ENCODE measurements around the gene DCBLD2.

The DCBLD2 gene, protein sequence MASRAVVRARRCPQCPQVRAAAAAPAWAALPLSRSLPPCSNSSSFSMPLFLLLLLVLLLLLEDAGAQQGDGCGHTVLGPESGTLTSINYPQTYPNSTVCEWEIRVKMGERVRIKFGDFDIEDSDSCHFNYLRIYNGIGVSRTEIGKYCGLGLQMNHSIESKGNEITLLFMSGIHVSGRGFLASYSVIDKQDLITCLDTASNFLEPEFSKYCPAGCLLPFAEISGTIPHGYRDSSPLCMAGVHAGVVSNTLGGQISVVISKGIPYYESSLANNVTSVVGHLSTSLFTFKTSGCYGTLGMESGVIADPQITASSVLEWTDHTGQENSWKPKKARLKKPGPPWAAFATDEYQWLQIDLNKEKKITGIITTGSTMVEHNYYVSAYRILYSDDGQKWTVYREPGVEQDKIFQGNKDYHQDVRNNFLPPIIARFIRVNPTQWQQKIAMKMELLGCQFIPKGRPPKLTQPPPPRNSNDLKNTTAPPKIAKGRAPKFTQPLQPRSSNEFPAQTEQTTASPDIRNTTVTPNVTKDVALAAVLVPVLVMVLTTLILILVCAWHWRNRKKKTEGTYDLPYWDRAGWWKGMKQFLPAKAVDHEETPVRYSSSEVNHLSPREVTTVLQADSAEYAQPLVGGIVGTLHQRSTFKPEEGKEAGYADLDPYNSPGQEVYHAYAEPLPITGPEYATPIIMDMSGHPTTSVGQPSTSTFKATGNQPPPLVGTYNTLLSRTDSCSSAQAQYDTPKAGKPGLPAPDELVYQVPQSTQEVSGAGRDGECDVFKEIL

DNA sequence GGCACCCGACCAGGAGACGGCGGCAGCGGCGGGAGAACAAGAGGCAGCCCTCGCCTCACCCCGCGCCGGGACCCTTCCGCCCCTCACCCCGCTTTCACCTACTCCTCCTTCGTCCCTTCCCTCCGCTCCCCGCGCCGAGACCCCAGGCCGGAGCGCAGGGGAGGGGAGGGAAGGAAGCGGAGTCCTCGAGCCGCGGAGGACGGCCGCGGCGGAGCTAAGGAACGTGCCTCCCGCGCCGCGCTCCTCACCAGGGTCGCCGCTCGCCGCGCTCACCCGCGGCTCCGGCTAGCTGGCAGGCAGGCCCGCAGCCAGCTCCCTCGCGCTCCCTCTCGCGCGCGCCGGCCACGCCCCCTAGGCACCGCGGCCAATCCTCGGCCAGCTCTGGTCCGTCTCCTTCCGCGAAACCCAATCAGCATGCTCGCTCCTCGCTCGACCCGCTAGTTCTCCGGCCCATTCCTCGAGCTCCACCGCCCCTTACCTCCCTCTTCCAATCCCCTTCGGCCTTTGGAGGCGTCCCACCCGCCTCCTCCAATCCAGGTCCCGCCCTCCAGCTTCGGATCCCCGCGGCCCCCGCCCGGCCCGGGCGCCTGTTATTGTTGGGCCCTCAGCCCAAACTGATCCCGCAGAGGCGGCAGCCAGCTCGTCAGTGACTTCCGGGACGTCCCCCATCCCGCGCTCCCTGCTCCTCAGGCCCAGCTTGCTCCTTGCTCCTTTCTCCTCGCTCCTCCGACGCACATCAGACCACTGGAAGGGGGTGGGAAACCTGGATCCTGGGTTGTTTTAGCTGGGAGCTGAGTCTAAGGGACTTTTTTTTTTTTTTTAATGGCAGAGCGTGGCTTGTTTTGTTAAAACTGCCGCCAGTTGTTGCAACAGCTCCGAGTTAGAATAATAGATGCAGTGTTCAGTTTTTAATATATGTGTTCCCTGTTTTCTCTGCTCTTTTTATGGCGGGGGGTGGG lies at the start of gene DCBLD2:
Gene DCBLD2, minus strand, starts transcription at position 304 of the 959 bp plus-strand sequence. CDS start 369 bp downstream, outside the sequence.
- DNase-seq (ENCODE audit: low read depth in 2 of 2): peak; percentile 84 to 88

DNA sequence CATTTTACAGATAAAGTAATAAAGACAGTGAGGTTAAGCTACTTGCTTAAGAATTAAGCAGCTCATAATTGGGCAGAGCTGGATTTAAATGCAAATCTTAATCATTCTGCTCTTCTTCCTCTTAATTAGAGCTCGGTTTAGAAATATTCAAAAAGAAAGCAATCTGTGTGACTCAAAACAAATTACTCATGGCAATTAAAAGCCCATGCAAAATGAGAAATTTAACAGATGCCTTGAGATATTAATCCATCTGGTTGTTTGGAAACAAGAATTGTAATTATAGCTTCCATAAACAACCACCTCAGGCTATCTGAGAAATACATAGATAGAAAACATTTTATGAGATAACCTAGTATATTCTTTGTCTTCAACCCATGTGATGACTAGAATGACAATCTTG lies 44.2 kb upstream of the DCBLD2 start:
- DNase-seq (ENCODE audit: low read depth in 2 of 2): no peak

DNA sequence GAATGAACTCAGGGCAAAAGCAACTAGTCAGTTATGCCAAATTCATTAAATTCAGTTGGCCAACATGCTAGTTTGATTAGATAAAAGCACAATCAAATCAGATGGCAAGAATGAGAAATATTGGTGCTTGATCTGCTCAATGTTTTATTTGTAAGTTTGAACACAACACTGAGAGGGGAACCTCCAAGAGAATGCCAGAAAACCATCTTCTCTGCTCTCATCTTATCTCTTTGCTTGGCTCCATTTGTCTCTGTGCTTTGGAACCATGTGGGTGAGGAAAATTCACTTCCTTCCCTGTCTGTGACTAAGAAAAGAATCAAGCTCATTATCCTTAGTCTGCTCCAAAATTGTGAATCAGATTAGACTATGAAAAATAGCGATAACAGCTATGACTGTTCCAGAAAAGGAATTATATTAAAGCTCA lies 43.6 kb upstream of the DCBLD2 start:
- no peak for DNase-seq (ENCODE audit: low read depth in 2 of 2)

DNA sequence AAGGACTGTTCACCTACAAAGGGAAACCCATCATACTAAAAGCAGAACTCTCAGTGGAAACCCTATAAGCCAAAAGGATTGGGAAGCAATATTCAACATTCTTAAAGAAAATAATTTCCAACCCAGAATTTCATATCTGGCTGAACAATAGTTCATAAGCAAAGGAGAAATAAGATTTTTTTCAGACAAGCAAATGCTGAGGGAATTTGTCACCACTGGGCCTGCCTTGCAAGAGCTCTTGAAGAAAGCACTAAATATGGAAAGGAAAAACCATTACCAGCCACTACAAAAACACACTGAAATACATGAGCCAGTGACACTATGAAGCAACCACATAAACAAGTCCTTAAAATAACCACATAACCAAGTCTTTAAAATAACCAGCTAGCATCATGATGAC lies 28.9 kb upstream of the DCBLD2 start:
- DNase-seq (ENCODE audit: low read depth in 2 of 2): no peak

DNA sequence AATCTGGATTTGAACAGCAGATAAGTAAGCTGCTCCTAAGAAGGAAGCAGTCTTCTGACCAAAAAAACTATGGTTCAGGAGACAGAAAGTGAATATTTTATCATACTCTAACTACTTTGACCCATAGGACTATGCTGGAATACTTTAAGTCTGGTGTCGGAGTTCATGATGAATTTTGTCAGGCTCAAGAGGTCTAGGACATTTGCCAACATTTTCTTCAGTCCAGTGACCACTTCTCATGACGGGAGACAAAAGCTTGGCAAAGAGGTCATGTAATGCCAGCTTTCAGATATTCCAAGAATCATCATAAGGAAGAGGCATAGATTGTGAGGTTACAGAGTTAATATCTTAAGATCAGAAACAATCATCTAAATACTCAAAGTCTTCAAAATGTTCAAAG lies 20.5 kb upstream of the DCBLD2 start:
- DNase-seq (ENCODE audit: low read depth in 2 of 2): no peak

DNA sequence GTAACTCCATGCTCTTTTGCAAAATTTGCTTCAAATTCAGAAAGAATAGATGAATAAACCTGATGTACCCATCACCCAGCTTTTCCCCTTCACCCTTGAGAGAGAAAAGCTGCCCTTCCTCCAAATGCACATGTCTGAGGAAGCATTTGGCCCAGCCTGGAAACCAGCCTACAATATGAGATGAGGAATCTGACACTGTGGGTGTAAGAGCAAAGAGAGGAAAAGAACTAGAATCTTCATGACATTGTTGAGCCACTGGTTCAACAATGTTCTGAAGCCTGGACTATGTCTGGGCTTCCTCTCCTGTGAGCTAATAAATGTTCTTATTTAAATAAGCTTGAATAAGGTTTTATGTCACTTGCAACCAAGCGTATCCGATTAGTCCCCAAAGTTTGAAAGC lies 18.7 kb upstream of the DCBLD2 start:
- no peak for DNase-seq (ENCODE audit: low read depth in 2 of 2)

DNA sequence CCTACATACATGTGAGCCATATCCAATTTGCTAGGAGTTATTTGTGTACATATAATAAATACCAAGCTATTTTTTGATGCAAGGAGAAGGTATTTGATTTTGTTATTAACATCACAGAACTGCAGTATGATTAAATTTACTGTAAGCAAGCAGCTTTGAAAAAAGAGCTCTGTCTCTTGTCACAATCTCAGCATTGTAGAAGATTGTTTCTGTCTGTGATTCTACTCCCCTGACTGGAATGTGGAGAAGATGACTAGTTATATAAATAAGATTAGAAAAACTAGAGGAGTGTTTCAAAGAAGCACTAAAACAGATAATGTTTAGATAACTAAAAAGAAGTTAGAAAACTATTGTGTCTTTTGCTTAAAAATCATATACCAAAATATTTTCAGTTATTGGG lies 17.1 kb upstream of the DCBLD2 start:
- no peak for DNase-seq (ENCODE audit: low read depth in 2 of 2)

DNA sequence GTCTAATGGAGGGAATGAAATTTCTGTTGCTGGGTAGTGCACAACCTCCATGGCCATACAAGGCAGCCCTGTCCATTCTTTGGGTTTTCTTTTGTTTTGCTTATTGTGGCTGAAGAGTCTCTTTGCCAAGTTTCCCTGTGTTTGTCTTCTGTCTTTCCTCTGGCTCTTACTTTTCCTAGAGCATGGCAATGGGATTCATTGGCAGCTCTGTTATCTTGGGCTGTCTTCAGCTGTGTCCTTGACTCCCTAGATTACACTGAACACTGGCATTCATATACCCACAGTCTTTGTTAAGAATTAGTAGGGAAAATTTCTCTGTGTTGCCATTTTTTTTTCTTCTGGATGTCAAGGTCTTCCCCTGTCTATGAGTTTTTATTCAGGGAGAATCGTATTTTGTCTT lies 16.1 kb upstream of the DCBLD2 start:
- no peak for DNase-seq (ENCODE audit: low read depth in 2 of 2)

DNA sequence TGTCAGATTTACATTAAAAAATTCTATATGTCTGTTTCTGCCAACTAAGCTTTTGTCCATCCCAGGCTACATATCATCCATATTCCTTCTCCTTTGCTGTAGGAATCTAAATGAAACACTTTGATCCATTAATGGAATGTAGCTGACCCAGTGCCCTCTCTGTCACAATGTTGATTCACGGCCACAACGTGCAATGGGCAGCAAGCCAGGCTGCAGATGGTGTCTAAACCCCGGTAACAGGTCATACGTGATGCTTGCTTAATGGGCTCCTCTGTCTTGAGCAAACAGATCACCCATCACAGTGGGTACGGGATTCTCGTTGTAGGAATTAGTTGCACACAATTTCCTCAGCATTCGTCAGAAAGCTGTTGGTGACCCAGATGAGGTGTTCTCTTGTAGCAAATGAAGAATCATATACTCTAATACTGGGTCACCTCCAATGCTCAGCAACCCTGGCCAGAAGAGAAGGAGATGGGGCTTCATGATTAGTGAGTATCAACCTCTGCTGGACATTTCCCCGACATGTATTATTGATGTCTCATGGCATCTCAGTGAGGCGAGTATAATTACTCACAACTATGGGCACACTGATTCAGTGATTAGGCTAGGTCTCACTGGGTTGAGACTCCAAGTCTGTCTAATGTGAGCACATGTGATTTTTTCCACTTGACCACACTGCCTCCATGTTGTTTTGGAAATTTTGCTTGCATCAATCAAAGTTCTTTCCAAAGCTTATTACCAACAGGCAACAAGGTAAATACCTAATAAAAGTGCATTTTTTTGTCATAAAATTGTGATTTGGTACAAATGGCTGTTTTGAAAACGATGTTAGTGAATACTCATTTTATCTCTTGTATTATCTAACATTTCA lies 12.9 kb upstream of the DCBLD2 start:
- DNase-seq (ENCODE audit: low read depth in 2 of 2): no peak

DNA sequence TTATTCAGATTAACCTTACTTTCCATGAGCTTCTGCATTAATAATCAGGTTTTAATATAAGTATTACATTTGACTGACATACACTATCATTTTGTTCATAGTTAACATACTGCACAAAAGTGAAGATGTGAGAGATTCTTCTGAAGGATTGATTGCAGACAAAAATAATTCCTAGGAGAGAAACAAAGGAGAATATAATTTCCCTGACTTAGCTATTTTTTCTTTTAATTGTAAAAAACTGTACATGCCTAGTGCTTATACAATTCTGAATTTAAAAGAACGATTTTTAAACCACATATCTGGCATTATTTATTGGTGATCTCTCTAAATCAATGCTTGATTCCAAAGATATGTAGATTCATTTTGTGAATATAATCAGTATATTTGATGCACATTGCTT lies 11.0 kb upstream of the DCBLD2 start:
- no peak for DNase-seq (ENCODE audit: low read depth in 2 of 2)

DNA sequence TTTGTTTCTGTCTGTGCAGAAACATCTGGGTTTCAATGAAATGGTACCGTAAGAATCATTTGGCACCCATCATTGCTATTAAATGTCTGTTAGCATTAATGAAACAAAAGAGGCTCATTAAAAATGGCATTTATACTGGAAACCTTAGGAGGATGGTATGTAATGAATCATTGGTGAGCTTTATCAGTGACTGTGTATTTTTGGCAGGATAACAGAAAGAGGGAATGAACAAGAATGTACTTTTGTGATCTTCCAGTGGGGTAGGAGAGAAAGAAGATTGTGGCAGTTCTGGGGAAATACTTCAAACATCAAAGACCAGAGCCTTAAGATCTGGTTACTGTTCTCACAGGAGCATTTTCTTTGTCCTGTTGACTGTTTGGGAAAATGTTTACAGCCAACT lies 4.7 kb upstream of the DCBLD2 start:
- no peak for DNase-seq (ENCODE audit: low read depth in 2 of 2)

DNA sequence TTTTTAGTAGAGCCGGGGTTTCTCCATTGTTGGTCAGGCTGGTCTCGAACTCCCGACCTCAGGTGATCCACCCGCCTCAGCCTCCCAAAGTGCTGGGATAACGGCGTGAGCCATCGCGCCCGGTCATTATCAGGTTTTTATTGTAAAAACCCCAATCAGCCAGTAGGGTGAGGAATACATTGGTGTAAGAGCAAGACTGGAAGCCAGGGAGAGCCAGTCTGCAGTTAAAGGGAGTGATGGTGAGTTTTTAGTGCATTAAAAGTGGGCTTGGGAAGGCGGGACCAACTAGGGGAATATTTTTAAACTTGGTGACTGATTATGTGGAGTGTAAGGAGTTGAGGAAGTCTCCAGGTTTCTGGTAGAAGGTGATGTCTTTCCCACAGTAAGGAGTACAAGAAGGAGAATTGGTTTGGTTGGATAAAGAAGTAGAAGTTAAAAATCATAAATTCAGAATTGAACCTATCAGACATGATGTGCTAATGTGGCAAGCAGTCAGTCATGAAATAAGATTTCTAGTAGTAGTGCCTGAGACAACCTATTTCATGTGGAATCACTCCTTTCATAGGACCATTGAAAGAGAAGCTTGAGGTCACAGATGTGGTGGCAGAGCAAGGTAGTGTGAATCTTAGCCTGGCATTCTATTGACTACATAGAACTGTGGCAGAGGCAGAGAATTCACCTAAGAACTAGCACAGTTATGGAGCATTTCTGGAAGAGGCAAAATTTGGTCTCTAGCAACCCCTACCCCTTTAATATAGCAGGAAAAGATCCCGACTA lies 2.4 kb upstream of the DCBLD2 start:
- no peak for DNase-seq (ENCODE audit: low read depth in 2 of 2)

DNA sequence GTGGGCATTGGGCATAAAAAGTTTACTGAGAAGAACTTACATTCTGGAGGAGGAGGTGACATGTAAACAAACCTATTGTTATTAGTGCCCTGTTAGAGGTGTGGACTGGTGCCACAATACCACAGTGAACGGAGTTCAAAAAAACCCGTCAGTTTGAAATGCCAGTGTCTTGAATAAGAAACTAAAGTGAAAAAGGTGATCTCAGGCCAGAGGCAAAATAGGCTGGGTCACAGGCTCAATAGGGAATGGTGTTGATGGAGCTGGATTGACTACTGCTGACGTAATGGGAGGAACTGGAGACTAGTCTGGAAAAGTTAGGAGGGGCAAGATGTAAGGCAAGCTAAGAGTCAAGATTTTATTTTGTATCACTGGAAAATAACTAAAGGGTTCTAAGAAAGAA lies 1.6 kb upstream of the DCBLD2 start:
- no peak for DNase-seq (ENCODE audit: low read depth in 2 of 2)

DNA sequence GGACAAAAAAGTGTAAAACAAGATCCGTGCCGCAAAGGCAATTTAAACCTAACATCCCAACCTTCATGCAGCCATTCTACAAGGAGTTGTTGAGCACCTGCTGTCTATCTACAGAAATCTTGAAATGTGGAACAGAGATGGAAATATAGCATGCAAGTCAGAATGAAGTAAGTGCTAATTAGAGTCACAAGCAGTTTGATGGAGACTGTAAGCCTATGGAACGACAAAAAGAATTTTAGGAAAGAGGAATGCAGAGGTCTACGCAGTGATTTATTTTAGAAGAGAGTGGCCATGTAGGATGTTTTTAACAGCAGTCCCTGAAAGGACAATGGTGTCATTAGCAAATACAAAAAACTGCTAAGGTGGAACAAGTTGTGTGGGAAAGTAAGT lies 851 bp upstream of the DCBLD2 start:
- no peak for DNase-seq (ENCODE audit: low read depth in 2 of 2)

DNA sequence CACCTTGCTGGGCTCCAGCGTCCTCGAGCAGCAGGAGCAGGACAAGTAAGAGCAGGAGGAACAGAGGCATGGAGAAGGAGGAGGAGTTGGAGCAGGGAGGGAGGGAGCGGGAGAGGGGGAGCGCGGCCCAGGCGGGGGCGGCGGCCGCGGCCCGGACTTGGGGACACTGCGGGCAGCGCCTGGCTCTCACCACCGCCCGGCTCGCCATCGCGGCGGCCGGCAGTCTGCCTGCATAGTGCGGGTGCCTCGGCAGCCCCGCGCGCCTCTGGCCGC lies 440 bp downstream of the DCBLD2 start:
- peak in 1 of 2 donors; percentile 1 for DNase-seq (ENCODE audit: low read depth in 2 of 2)

DNA sequence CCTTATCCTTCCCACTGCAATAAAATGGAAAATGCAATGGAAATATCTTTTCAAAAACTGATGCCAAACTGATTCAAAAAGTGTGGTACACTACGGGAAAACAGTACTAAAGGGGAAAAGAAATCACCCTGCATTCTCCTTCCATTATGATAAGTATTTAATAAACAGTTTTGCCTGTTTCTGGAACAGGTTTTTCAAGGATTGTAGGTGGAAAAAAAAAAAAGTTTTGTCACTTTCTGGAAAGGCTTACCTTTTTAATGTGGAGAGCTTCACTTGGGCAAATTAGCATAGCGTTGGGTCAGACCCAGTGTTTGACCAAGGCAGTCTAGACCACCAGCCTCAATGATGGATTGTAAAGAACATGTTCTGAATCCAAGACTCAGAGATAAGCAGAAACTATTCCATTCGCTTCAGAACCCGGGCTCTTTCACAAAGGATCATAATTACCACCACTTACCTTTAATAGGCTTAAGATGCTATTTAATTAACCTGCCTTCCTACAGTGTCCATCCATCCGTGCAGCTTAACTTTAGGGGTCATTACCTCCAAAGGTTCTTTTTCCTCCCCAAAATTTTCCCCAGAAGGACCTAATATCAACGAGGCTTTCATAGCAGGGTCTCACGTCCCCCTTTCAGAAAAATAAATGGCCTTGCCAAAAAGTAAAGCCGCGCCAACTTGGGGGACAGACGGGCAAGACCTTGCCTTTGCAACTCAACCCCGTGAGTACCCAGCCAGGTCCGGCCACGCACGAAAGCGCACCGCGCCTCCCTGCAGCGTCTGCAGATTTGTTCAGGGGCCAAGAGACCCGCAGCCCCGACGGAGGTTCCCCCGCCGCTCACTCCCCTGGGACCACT lies 1.0 kb downstream of the DCBLD2 start:
- DNase-seq (ENCODE audit: low read depth in 2 of 2): no peak

DNA sequence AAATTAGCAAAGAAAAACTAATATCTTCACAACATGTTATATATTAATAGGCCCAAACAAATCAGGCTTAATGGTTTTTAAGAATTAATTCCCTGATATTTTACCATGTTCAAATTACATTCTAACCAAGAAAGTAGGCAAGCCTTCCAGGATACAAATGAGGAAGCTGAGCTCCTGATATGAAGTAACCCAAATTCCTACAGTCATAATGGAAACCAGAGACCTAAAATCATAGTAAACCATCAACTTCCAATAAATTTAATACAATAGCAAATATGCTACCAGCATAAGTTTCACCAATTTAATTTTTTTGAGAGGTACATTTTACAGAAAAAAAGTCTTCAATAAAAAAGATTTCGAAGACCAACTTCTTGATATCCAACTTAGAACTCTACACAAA lies 3.8 kb downstream of the DCBLD2 start:
- DNase-seq (ENCODE audit: low read depth in 2 of 2): no peak

DNA sequence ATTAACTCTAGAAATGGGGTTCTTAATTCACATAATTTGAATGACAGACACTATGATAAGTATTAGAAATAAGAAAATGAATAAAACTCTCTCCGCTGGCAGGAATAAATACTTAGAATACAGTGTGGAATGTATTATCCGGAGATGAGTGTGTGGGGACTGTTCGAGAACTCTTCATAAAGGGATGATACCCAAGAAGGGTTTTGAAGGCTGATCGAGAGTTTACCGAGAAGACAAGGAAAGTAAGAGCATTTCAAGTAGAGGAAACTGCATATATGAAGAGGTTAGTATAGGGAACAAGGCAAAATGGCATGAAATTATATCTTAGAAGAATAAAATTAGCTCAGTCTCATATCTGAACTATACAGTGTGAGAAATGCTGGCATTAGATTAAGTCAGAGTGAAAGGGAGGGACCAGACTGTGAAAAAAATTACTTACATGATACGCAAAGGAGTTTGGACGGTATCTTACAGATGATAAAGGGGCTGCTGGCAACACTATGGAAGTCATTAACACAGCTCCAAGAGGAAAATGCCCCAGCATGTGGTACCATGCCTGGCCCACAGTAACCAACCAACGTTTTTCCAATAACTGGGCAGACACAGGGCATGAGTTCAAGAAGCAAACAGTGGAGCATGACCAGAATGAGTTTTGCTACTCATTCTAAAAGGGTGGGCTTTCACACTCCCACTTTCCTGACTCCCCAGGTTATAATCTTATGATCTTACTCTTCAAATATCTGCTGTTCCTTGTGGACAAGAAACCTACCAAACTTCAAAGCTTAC lies 6.5 kb downstream of the DCBLD2 start:
- no peak for DNase-seq (ENCODE audit: low read depth in 2 of 2)

DNA sequence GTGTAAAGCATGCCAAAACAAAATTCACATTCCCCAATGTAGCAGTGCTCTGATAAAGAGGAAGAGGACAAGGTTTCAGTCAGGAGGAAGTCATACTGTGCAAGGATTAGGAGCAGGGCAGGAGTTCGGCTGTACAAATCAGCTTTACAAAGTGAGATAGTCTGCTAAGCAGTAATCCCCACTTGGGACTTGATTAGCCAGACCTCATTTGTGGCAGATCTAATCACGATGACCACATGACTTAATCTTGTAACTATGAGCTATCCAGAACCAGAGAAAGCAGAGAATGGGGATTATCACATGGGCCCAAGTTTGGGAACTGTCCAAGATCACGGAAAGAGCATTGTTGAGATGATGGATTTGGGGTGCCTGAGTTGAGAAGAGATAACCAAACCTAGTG lies 7.8 kb downstream of the DCBLD2 start:
- no peak for DNase-seq (ENCODE audit: low read depth in 2 of 2)
